Stimulated activated CD4-positive, alpha-beta T cell treated with anti-CD3 and anti-CD28 coated beads, Interleukin-15, amount 100 ng/mL, for 48 hours (primary cell): ENCODE measurements around the gene MALSU1.
A peak's percentile ranks its signal among the peaks of the same experiment; 100 is the strongest.

Source experiments
- DNase-seq, 2 donors: peaks; one replicate each; pipeline ENCODE4 v3.0.0-alpha.2; 2020; ENCODE audit warnings: low read depth in 2 of 2

MALSU1 gene

DNA sequence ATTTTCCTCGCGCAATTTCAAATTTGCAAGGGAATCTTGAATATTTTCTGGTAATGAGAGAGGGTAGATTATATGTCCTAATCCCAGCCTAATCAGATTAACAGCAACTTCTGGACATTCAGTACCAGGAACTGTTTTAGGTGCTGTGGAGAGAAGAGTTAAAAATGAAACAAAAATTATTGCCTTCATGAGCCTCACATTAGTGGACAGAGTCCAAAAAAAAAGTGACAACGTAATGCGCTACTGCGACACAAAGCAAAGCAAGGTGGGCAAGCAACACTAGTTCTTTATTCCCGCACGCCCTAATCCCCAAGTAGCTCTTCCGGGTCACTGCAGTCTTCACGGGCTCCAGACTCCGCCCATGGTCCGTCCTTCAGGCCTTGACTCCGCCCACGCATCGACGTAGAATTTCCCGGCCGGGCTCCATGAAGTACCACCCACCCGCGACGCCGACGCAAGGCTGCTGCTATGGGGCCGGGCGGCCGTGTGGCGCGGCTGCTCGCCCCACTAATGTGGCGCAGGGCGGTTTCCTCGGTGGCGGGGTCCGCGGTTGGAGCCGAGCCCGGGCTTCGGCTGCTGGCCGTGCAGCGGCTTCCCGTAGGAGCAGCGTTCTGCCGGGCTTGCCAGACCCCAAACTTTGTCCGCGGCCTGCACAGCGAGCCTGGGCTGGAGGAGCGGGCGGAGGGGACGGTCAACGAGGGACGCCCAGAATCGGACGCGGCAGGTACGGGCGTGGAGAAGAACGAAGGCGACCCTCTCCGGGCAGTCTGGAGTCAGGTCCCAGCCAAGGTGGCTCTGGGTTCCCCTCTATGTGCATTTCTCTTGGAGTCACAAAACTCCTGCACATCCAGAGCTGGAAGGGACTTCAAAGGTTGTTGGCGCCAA, at the start of gene MALSU1:
Gene MALSU1 (plus strand): TSS at position 455 of the 885 bp plus-strand sequence. CDS start 14 bp downstream, at position 469.
- DNase-seq = peak; percentile 98

DNA sequence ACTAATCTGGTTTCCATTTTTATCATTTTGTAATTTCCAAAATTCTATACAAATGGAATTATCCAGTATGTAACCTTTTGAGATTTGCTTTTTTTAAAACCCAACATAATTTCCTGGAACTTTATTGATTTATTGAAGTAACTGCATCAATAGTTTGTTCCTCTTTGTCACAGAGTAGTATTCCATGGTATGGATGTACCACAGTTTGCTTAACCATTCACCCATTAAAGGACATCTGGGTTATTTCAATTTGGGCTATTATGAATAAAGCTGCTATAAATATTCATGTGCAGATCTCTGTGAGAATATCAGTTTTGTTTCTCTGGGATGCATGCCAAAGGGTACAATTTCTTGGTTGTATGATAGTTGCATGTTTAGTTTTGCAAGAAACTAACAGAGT, 49.7 kb upstream of the MALSU1 start:
- no peak for DNase-seq

DNA sequence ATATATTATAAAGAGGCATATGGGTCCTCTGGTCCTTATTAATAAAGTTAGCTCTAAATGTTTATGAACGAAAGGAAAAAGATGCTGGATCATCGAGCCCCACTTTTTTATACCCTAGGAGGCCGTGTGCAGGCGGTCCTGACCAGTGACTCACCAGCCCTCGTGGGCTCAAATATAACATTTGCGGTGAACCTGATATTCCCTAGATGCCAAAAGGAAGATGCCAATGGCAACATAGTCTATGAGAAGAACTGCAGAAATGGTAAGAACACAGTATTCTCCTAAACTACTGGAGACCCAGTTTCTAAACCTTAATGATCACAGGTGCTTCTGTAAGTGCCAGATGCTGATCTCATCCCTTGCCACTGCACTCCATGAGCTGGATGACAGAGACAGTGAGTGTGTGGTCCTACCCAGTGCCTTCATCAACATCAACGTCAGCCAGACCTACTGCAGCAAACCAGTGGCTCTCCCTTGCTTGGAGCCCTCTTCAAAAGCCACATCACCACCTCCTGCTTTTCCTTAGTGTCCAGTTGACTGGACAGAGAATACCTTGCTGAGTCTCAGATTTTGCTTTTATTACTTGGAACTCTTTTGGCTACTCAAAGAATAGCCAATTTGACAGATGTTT, 45.0 kb upstream of the MALSU1 start:
- DNase-seq = no peak

DNA sequence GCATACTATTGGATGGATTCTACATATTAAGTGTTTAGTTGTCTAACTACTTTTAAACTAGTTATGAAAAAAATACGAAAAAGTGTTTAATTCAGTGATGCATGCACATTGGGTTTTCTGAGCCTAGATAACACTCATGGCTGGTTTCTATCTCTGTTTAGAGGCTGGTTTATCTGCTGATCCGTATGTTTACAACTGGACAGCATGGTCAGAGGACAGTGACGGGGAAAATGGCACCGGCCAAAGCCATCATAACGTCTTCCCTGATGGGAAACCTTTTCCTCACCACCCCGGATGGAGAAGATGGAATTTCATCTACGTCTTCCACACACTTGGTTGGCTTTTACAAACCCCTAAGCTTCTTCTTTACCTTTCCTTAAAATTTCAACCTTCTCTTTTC, 42.4 kb upstream of the MALSU1 start:
- no peak for DNase-seq

DNA sequence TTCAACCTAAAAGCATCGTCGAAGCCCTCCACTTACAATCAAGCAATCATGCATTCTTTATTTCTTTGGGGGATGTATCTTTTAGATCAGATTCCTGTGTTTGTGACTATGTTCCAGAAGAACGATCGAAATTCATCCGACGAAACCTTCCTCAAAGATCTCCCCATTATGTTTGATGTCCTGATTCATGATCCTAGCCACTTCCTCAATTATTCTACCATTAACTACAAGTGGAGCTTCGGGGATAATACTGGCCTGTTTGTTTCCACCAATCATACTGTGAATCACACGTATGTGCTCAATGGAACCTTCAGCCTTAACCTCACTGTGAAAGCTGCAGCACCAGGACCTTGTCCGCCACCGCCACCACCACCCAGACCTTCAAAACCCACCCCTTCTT, 38.8 kb upstream of the MALSU1 start:
- no peak for DNase-seq

DNA sequence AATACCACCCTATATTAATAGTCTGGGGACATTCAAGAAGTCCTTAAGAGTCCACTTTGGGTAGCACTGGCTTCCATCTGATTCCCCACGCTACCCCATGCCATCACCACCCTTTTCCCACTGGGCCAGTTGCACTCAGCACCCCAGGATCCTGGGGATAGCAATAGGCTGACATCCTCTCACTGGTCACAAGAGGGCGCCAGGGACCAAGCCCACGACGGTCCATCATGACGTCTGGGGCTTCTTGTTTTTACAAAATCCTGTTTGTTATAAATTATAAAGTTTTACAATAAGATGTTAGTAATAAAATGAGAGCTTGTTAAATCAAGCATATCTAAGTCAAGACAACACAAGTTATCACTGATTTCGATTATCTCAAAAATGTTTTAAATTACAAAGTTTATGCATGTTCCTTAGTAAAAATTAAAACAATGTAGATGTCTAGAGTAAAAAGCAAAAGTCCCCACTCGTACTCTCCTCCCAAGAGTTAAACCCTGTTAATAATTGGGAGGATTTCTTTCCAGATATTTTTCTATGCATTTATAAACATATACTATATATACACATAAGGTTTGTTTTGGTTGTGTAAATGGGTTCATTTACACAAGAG, 37.2 kb upstream of the MALSU1 start:
- peak; percentile 30 to 60 for DNase-seq

DNA sequence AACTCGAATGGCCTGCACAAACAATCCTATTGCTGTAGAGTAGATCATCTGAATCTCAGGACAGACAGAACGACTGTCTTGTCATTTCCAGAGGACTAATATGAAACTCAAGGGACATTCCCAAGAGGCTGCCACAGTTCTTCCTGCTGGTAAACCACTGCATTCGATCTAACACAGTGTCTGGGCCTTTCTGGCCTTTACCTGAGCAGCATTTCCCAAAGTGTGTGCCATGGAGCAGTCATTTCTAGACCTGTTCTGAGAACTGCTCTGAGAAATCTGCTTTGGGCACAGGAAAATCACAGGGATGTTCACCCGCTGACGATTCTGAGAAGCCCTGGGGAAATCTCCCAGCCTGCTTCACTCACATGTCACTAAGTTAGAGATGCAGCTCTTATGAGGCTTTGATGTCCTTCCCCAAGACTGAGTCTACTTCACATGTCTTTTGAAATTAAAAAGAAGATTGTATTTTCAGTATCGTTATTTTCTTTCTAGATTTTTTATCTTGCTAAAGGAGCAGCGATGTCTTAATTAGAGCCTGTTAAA, 34.2 kb upstream of the MALSU1 start:
- no peak for DNase-seq

DNA sequence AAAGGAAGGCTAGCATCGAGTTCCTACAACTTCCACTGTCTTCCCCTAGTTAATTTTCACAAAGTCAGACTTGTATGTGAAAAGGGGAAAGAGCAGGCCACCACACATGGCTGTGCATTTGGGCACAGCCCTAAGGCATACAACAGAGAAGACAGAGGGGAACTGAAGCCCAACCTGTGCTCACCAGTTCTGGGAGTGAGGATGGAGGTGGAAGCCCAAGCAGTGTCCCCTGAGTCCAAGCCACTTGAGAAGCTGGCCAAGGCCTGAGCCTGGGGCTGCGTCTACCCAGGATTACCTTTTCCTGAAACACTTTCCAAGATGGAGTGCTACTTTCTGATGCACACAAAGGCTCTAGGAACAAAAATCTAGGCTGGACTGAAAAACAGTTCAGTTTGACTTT, 32.2 kb upstream of the MALSU1 start:
- DNase-seq = no peak

DNA sequence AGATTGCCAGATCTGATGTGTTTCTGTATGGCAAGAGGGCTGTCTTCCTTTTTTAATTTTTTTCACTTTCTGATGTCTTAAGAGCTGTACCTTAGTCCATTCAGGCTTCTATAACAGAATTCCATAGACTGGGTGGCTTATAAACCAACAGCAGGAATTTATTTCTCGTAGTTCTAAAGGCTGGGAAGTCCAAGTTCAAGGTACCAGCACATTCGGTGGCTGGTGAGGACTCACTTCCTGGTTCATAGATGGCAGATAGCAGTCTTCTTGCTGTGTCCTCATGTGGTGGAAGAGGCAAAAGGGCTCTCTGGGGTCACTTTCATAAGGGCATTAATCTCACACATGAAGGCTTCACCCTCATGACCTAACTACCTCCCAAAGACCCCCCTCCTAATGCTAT, 31.8 kb upstream of the MALSU1 start:
- DNase-seq = no peak

DNA sequence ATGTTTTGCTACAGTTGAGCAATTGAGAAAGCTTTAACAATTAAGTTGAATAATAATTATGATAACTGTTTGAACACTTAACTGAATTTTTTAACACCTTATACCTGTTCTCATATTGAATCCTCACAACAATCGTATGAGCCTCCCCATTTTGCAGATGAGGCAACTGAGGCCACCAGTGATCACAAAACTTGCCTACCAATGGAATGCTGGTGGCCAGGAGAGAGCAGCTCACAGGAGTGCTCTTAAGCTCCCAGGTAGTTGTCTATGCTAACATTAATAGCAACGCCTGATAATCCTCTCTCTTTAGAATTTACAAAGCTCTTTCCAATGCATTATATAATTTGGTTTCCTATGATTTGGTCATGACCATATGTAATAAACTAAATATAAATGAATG, 31.0 kb upstream of the MALSU1 start:
- DNase-seq = no peak

DNA sequence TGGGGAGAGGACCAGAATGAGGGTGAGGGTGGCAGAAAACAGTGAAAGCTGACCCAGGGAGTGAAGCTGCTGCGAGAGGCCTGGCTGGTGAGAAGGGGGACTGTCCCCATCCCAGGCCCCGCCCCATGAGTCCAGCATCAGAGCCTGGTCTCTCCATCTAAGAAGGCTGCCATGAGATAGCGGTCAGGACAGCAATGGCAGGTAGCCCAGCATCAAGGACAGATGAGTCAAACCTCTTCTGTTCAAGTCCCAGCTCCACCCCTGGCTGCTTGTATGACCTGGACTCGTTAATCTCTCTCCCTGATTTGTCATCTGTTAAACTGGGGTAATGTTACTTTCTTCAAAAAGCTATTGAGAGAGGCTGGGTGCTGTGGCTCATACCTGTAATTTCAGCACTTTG, 30.4 kb upstream of the MALSU1 start:
- no peak for DNase-seq

DNA sequence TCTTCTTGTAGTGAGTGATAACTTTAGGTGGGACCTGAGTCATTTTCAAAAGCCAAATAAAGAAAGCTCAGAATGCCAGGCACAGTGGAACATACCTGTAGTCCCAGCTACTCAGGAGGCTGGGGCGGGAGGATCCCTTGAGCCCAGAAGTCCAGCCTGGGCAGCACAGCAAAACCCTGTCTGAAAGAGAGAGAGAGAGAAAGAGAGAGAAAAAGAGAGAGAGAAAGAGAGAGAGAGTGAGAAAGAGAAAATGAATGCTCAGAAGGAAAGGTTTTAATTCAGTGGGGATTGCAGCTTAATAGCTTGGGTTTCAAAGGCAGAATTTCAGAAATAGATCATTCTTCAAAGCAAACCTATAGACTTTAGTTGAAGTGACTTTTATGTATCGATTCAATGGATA, 26.9 kb upstream of the MALSU1 start:
- no peak for DNase-seq

DNA sequence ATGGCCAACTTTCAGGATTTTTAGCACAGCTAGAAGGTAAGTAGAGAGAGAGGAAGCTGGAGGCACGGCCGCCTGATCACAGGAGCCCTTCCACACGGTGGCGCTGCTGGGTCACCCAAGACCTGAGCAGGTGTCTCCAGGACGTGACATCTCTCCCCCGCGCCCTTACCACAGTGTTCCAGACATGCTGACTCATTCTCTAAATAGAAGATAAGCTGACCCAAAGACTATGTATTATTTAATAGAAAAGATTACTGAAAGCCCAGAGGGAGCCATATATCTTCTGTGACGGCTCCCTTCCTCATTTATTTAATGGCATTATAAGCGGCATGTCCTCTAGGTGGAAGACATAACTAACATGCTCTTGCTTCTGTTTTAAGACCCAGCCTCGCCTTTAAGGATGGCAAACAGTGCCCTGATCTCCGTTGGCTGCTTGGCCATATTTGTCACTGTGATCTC, 26.0 kb upstream of the MALSU1 start:
- DNase-seq = peak; percentile 86 to 88

DNA sequence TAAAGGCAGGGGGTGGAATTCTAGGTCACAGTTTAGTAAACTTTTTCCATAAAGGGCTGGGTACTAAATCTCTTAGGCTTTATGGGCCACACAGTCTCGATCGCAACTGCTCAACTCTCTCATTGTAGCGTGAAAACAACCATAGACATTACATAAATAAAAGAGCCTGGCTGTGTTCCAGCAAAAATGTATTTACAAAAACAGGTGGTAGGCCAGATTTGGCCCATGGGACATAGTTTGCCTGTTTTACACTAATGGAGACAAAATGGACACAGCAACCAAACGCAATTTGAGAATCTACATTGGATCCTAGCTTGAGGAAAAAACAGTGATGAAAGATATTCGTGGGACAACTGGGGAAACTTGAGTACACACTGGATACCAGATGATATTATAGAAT, 23.2 kb upstream of the MALSU1 start:
- no peak for DNase-seq

DNA sequence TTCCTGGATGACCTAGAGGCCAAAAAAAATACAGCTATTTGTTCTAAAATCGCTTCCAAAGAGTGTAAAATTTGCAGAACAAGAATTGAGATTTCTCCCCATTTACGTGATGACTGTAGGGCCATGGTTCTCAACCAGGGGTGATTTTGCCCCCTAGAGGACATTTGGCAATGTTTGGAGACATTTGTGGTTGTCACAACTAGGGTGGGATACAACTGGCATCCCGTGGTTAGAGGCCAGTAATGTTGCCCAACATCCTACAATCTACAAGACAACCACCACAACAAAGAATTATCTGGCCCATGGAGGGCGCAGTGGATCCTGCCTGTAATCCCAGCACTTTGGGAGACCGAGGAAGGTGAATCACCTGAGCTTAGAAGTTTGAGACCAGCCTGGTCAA, 22.8 kb upstream of the MALSU1 start:
- DNase-seq = no peak

DNA sequence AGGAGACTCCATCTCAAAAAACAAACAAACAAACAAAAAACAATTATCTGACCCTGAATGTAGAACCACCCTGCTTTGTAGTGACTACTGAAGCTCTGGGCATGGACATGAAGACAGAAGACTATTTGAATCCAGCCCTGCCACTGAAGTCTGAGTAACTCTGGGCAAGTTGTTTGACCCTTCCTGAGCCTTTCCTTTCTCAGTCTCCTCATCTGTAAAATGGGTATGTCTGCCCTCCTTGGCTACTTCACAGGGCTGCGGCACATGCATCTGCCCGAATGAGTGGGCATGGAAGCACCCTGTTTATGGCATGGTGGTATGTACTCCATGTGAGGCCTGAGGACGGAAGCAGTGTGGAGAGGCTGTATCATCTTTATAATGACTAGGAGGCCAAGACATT, 22.2 kb upstream of the MALSU1 start:
- no peak for DNase-seq

DNA sequence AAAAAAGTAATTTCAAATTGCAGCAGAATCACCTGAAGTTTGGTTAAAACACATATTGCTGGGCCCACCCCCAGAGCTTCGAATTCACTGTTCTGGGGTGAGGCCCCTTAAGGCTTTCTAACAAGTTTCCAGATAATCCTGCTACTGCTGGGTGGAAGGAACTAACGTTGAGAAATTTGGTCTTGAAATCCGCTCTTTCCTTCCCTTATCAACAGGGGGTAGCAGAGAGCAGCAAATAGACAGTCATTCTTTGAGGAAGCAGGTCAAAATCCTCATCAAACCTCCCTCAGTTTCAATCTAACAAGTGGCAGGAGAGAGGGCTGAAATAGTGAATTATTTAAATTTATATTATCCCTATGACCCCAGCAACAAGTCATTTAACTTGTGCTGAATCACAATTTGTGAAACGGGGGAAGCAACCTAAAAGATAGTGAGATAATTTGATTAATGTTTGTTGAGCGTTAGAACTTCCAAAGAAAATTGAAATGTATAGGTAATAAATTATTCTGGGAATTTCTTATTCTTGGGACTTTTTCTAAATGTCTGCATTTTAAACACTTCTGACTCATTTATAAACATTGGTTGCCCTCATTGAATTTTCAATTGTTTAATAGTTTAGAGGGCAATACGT, 21.7 kb upstream of the MALSU1 start:
- no peak for DNase-seq

DNA sequence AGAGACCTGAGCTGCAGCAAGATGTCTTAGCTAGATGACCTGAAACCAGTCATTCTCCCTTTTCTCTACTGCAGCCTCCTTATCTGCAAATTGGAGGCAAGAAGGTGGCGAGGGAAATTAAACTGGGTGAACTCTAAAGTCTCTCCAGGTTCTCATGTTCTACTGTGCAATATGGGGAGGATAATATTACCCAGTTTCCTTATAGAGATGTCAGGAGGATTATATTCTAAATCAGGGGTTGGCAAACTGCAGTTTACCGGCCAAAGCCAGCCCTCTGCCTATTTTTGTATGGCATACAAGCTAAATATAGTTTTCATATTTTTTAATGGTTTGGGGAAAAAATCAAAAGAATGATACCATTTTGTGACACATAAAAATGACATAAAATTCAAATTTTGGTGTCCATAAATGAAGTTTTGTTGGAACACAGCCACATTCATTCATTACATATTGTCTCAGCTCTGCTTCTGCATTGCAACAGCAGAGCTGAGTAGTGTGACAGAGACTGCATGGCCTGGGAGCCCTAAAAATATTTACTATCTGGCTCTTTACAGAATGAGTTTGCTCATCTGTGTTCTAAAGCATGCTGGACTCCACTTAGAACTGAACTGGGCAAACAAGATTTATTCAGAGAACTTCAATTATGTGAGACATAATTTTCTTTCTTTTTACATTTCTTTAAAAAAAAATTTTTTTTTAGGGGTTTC, 19.2 kb upstream of the MALSU1 start:
- DNase-seq = no peak

DNA sequence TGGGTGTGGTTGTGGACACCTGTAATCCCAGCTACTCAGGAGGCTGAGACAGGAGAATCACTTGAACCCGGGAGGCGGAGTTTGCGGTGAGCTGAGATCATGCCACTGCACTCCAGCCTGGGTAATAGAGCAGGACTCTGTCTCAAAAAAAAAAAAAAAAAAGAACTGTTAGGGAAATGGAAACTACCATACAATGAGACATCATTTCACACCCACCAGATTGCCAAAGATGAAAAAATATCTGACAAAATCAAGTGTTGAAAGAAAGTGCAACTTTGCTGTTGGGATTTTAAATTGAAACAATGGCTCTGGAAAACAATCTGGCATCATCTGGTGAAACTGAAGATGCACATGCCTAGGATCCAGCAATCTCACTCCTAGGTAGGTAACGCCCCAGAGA, 16.1 kb upstream of the MALSU1 start:
- no peak for DNase-seq

DNA sequence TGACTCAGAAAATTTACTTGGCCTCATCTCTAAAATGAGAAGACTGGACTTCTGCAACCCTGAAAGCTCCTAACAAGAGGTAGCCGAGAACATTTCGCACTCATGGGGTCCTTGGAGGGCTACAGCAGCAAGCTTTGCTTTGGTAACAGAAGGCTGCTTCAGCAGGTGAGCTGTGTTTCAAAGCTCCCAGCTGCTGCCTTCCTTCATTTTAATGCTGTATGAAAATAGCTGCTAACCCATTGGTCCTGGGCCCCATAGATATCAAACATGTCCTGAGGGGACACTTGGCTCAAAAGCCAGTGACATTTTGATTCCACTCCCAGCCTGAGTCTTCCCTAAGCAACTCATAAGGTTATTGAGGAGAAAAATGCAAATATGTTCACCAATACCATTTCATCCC, 14.3 kb upstream of the MALSU1 start:
- DNase-seq = no peak
